Activated T-cell treated with anti-CD3 and anti-CD28 coated beads, Interleukin-2, amount 50 U/mL, for 24 hours (primary cell): ENCODE data around the gene ELL.

Source experiments
- DNase-seq: peaks from one replicate; pipeline ENCODE4 v3.0.0-alpha.2; 2020
- H3K27ac Mint-ChIP-seq: 2 replicates; pipeline ENCODE4 v1.8.0; 2020; ENCODE audit warnings: mild to moderate bottlenecking, mixed read lengths
- H3K27me3 Mint-ChIP-seq: 2 replicates; pipeline ENCODE4 v1.8.0; 2020; ENCODE audit warnings: mixed read lengths
- H3K36me3 Mint-ChIP-seq: 2 replicates; pipeline ENCODE4 v1.8.0; 2020; ENCODE audit warnings: low read depth, mixed read lengths
- H3K4me1 Mint-ChIP-seq: 2 replicates; pipeline ENCODE4 v1.8.0; 2020; ENCODE audit warnings: low read depth, mixed read lengths
- H3K4me3 Mint-ChIP-seq: 2 replicates; pipeline ENCODE4 v1.8.0; 2020; ENCODE audit warnings: mild to moderate bottlenecking, moderate library complexity, mixed read lengths
- H3K9me3 Mint-ChIP-seq: 2 replicates; pipeline ENCODE4 v1.8.0; 2020; ENCODE audit warnings: mixed read lengths

Gene ELL

GRCh38 chr19:18430417-18431144 is 91.3 kb downstream of the ELL start:
- H3K36me3 Mint-ChIP-seq = peaks cover 36% of the 10 kb centered on the region
- H3K27me3 Mint-ChIP-seq = no peaks in the 10 kb centered on the region
- no peak overlapping the region for H3K4me3 Mint-ChIP-seq
- DNase-seq = no peak
- peaks cover 34% of the 10 kb centered on the region for H3K4me1 Mint-ChIP-seq
- H3K27ac Mint-ChIP-seq = peak overlapping the region; percentile 52
- H3K9me3 Mint-ChIP-seq = no peaks in the 10 kb centered on the region

- Mint-ChIP-seq H3K9me3 (no peaks in the 10 kb centered on the region), H3K27me3 (no peaks in the 10 kb centered on the region), H3K4me1 (peaks cover 38% of the 10 kb centered on the region), H3K27ac (peak overlapping the region; percentile 59), H3K36me3 (peaks cover 32% of the 10 kb centered on the region), H3K4me3 (peak overlapping the region; percentile 60)
- DNase-seq = no peak
Measured at GRCh38 chr19:18429717-18430416, 92.0 kb downstream of the ELL start.

DNA sequence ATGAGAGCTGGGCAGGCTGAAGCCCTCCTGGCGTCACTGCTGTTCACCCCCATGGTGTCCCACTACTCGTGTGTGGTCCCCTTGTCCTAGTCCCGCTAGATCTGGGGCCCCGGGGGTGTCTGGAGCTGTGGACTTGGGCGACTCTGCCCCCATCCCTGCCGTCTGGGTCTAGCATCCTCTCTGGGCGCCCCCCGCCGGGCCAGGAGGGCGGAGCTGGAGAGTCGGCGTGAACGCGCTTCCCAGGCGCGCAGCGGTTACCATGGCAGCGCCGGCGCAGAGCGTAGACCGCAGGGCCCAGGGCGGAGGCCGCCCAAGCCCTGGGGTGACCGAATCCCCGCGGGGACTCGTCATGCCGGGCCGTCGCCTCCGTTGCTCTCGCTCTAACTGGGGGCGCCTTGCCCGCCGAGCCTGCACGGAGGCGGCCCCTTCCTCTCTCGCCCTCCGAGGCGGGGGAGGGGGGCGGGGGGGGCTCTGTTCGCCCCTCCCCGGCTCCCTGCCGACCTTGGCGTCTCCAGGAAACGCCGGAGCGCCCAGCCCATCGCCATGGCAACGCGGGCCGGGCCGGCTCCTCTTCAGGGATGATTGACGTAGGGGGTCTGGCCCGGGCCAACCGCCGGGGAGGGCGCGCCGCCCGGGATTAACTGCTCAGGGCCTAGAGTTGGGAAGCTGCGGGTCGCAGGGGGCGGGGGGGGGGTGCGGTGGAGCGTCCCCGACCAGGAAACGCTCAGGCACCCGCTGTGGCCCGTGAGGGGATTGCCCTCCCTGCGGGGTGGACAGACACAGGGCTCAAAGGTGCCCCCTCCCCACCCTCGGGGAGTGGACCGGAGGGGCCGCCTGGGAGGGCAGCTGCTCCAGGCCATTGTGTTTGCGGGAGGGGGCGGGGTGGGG is 92.8 kb downstream of the ELL start:
- Mint-ChIP-seq H3K27me3 (no peaks in the 10 kb centered on the region), H3K27ac (peak overlapping the region; percentile 40), H3K4me3 (peak overlapping the region; percentile 60), H3K9me3 (no peaks in the 10 kb centered on the region), H3K4me1 (peaks cover 37% of the 10 kb centered on the region), H3K36me3 (peaks cover 25% of the 10 kb centered on the region)
- peak; percentile 82 for DNase-seq

GRCh38 chr19:18428173-18428786 is 93.6 kb downstream of the ELL start:
- H3K4me3 Mint-ChIP-seq = no peak overlapping the region
- no peaks in the 10 kb centered on the region for H3K9me3 Mint-ChIP-seq
- H3K4me1 Mint-ChIP-seq = peaks cover 43% of the 10 kb centered on the region
- no peaks in the 10 kb centered on the region for H3K27me3 Mint-ChIP-seq
- H3K27ac Mint-ChIP-seq = no peak overlapping the region
- DNase-seq = no peak
- H3K36me3 Mint-ChIP-seq = peaks cover 27% of the 10 kb centered on the region

DNA sequence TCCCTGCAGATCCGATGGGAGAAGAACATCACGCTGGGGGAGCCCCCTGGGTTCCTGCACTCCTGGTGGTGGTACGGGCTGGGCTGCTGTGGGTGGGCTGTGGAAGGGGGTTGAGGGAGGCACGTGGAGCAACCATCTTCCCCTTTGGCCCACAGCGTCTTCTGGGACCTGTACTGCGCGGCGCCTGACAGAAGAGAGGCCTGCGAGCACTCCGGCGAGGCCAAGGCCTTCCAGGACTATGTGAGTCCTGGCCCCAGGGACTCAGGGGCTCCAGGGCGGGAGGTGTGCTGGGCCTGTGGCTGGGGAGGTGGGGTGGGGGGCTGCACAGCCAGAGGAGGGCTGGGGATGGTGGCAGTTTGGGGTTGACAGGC is 94.1 kb downstream of the ELL start:
- H3K36me3 Mint-ChIP-seq = peaks cover 32% of the 10 kb centered on the region
- no peak overlapping the region for H3K4me3 Mint-ChIP-seq
- peaks cover 47% of the 10 kb centered on the region for H3K4me1 Mint-ChIP-seq
- DNase-seq = no peak
- no peaks in the 10 kb centered on the region for H3K9me3 Mint-ChIP-seq
- no peak overlapping the region for H3K27ac Mint-ChIP-seq
- H3K27me3 Mint-ChIP-seq = no peaks in the 10 kb centered on the region

DNA sequence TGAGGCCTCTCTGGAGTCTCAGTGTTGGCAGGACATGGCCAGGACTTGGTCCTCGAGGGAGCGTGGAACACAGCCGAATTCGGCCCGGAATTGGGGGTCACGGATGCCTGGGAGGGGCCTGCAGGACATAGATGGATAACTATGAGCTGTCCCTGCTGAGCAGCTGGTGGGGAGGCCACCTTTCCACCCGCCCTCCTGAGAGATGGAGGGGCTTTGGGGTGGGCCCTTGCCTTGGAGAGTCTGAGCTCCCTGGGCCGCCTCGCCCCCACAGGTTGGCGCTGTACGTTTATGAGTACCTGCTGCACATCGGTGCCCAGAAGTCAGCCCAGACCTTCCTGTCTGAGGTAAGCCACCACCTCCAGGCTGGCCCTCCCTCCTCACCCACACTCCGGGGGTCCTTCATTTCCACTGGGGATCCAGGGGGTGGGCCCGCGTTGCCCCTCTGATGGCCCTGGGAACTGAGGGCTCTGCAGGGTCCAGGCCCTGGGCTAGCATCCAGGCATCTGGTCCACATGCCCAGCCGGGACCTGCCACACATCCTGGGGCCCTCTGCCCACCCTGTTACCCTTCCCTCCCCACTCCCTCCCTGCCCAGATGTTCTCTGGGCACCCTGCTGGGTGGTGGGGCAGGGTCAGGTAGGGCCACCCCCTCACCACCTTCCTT is 94.7 kb downstream of the ELL start:
- Mint-ChIP-seq H3K36me3 (peaks cover 33% of the 10 kb centered on the region), H3K27me3 (no peaks in the 10 kb centered on the region), H3K27ac (no peak overlapping the region), H3K9me3 (no peaks in the 10 kb centered on the region), H3K4me3 (no peak overlapping the region), H3K4me1 (peaks cover 50% of the 10 kb centered on the region)
- no peak for DNase-seq

GRCh38 chr19:18426416-18426767 is 95.5 kb downstream of the ELL start:
- Mint-ChIP-seq H3K27ac (no peak overlapping the region), H3K36me3 (peaks cover 37% of the 10 kb centered on the region), H3K27me3 (no peaks in the 10 kb centered on the region), H3K4me3 (no peak overlapping the region), H3K4me1 (peaks cover 57% of the 10 kb centered on the region), H3K9me3 (no peaks in the 10 kb centered on the region)
- no peak for DNase-seq

DNA sequence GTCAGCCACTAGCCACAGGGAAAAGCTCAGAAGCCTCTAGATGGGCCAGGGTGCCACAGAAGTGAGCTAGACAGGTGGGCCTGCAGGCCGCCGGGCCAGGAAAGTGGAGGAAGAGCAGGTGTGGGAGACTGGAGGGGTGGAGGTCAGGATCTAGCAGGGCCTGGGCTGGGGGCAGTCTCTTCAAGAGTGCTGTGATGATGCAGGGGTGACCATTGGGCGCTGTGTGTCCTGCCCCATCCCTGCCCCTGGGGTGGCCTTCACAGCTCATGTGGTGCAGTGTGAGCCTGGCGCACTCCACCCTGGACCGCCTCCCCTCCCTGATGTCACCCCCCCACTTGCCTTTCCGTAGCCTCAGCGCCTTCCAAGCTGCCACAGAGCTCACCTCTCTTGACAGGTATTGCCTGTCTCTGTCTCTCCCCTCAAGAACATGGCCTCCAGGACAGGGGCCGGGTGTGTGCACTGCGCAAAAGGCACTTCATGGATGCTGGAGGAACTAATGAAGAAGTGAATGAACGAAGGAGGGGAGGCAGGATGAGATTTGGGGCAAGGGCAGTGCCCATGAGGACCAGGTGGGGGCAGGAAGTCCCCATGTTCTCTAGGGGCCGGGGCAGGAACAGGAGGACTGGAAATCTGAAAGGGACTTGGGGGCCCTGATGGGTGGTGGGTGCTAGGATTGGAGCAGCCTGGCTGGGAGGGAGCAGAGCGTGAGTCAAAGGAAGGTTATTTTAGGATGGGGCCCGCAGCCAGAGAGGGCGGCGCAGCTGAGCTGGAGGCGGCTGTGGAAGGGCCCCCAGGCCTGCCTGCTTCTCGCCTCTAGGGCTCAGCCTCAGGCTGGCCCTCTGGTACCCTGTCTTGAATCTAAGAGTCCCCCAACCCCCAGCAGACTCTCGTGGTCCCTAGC is 96.1 kb downstream of the ELL start:
- no peak overlapping the region for H3K4me3 Mint-ChIP-seq
- peaks cover 41% of the 10 kb centered on the region for H3K36me3 Mint-ChIP-seq

DNA sequence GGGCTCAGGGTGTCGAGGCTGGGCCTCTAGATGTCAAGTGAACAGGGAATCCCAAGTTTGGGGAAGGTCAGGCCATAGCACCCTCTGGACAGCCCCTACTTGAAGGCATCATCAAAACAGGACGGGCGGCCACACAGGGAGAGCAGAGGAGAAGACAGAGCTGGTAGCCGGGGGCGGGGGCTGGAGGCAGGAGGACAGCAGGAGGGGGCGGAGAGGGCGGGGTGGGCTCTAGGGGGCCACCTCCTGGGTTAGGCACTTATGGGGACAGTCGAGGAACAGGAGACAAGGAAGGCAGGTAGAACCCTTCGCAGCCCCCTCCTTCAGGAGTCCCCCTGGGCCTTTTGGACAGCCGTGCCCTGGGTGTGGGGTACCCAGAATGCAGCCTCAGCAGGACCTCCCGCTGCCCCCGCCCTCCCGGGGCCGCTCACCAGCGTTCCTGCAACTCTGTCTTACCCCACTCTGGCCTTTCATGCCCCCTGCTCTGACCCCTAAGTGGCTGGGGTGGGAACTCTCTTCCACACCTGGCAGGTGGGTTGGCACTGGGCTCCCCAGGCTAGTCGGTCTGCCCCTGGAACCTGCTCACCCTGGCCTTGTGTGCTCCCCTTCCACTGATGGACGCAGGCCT is 96.9 kb downstream of the ELL start:
- Mint-ChIP-seq H3K4me1 (peaks cover 66% of the 10 kb centered on the region), H3K27me3 (no peaks in the 10 kb centered on the region), H3K4me3 (no peak overlapping the region), H3K27ac (peak overlapping the region; percentile 54), H3K9me3 (no peaks in the 10 kb centered on the region), H3K36me3 (peaks cover 42% of the 10 kb centered on the region)
- DNase-seq = no peak

More for the DNA sequence above, 96.1 kb downstream of the ELL start:
- H3K4me1 Mint-ChIP-seq = peaks cover 63% of the 10 kb centered on the region
- DNase-seq = no peak
- peak overlapping the region; percentile 54 for H3K27ac Mint-ChIP-seq
- H3K9me3 Mint-ChIP-seq = no peaks in the 10 kb centered on the region
- H3K27me3 Mint-ChIP-seq = no peaks in the 10 kb centered on the region

GRCh38 chr19:18424122-18424889 is 97.6 kb downstream of the ELL start:
- H3K36me3 Mint-ChIP-seq = peaks cover 42% of the 10 kb centered on the region
- H3K27me3 Mint-ChIP-seq = no peaks in the 10 kb centered on the region
- H3K9me3 Mint-ChIP-seq = no peaks in the 10 kb centered on the region
- DNase-seq = no peak
- no peak overlapping the region for H3K27ac Mint-ChIP-seq
- H3K4me3 Mint-ChIP-seq = no peak overlapping the region
- peaks cover 60% of the 10 kb centered on the region for H3K4me1 Mint-ChIP-seq

DNA sequence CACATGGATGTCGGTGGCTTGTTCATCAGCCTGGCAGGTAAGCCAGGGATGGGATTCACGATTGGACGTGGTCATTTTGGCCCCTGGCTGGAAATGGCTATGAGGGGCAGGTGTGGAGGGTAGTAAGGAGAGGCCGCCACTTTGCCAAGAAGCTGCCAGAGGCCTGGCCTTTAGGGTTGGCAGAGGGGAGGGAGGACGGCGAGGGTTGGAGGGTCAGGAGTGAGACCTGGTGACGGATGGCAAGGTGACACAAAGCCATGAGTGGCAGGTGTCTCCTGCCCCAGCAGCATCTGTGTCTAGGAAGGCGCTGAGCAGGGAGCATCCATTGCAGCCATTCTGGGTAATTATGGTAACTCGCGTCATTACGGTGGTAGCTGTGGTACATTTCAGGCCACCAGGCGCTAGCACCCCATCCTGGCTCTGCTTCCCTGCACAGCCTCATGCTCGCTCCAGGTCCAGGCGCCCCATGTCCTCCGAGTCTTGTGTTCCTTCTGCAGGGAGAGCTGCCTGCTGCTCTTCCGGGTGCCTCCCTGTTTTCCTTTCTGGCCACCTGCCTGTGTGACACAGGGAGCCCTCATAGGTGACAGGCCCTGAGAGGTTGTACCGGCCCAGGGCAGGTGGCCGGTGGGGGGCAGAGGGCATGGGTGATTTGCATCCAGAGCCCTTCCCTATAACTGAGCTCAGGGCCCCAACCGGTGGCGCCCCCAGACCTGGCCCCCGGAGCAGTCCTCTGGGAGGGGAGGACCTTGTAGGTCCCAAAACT is 98.4 kb downstream of the ELL start:
- H3K9me3 Mint-ChIP-seq = no peaks in the 10 kb centered on the region
- peaks cover 42% of the 10 kb centered on the region for H3K36me3 Mint-ChIP-seq
- H3K27me3 Mint-ChIP-seq = peaks cover 6% of the 10 kb centered on the region
- peak overlapping the region; percentile 87 for H3K4me3 Mint-ChIP-seq
- DNase-seq = no peak
- H3K4me1 Mint-ChIP-seq = peaks cover 64% of the 10 kb centered on the region
- H3K27ac Mint-ChIP-seq = peak overlapping the region; percentile 87
